HCT116 (cell line): ENCODE results near the gene SCAMP1. TPM values are rescaled to one million over a fixed set of nuclear protein-coding genes. Genes with fewer than 3 reads are reported as not detected.

Source experiments
- ATAC-seq: fragments of 200-7000 bp; cut with Tn5 transposase; 2 replicates; pipeline ENCODE4 v1.9.1; 2020; ENCODE audit warnings: mild to moderate bottlenecking, moderate library complexity
- BruUV-seq: library from RNA; stranded (reverse); fragments of 400-500 nt; replicated peaks from 2 replicates; lab custom pipeline; 2021; lab: Mats Ljungman, UMichigan
- CTCF ChIA-PET: fragments of 300-600 bp; sonication (Branson Sonifier 250); formaldehyde crosslinking; loops from one replicate; lab custom pipeline; 2021; ENCODE audit warnings: antibody characterized with exemption; lab: Charles Lee
- POLR2A ChIA-PET: fragments of 300-600, 350-600 bp; sonication (Branson Sonifier 250); formaldehyde crosslinking; loops from one replicate; lab custom pipeline; 2021; ENCODE audit warnings: antibody characterized with exemption; lab: Charles Lee
- RAD21 ChIA-PET, 2 experiments: fragments of 300-600 bp; sonication (Branson Sonifier 250); formaldehyde crosslinking; loops; one replicate each; lab custom pipeline; 2023; ENCODE audit warnings: low total read pairs in 2 of 2; ENCODE audit not compliant: uncharacterized antibody in 2 of 2, unreplicated experiment in 2 of 2, low non-redundant PET in 1 of 2; lab: Charles Lee
- DNase-seq: peaks from one replicate; pipeline ENCODE4 v3.0.0-alpha.2; 2010; ENCODE audit warnings: low read depth, low spot score
- H2AFZ ChIP-seq: fragments of 200-600 bp; shearing (Covaris generic), sonication (generic); 2 replicates; pipeline ENCODE4 v1.6.1; 2017; ENCODE audit warnings: low read depth, mixed run types, mixed read lengths, antibody characterized with exemption, low read length; ENCODE audit not compliant: poor library complexity, severe bottlenecking
- H3K27ac ChIP-seq: 2 replicates; pipeline ENCODE4 v1.5.1; 2012; ENCODE audit warnings: low read depth, low read length
- H3K27me3 ChIP-seq: fragments of 200-600 bp; sonication (generic); 2 replicates; pipeline ENCODE4 v1.6.1; 2016; ENCODE audit warnings: mixed run types, low read length, mixed read lengths; ENCODE audit not compliant: insufficient read depth
- H3K36me3 ChIP-seq, 2 experiments: fragments of 200-500 bp in 1 of 2; fragments of 200-600 bp in 1 of 2; sonication (Bioruptor generic) in 1 of 2; sonication (generic) in 1 of 2; 2 replicates each; pipeline versions ENCODE4 v1.5.1 to v1.6.1; 2014 to 2016; ENCODE audit warnings: low read length in 2 of 2, inconsistent platforms in 1 of 2, mixed read lengths in 1 of 2, mixed run types in 1 of 2; ENCODE audit not compliant: insufficient read depth in 2 of 2, control insufficient read depth in 1 of 2
- H3K4me1 ChIP-seq, 2 experiments: fragments of 200-600 bp in 1 of 2; sonication (generic) in 1 of 2; 2 replicates each; pipeline versions ENCODE4 v1.5.1 to v1.6.1; 2012 to 2017; ENCODE audit warnings: low read length in 2 of 2, inconsistent platforms in 1 of 2, mild to moderate bottlenecking in 1 of 2, mixed read lengths in 1 of 2, mixed run types in 1 of 2, moderate library complexity in 1 of 2; ENCODE audit not compliant: insufficient read depth in 2 of 2, control insufficient read depth in 1 of 2
- H3K4me2 ChIP-seq: fragments of 200-600 bp; sonication (generic); 2 replicates; pipeline ENCODE4 v1.6.1; 2017; ENCODE audit warnings: mixed run types, low read length, mixed read lengths
- H3K4me3 ChIP-seq, 2 experiments: fragments of 200-600 bp in 1 of 2; sonication (generic) in 1 of 2; replicated peaks in 1 of 2; 2 replicates each; pipeline ENCODE4 v1.5.1; 2011 to 2016; ENCODE audit warnings: low read length in 2 of 2, control low read depth in 1 of 2, low read depth in 1 of 2, mild to moderate bottlenecking in 1 of 2, mixed read lengths in 1 of 2, mixed run types in 1 of 2
- H3K79me2 ChIP-seq: fragments of 200-600 bp; sonication (generic); 2 replicates; pipeline ENCODE4 v1.6.1; 2017; ENCODE audit warnings: mild to moderate bottlenecking, mixed run types, low read length, moderate library complexity, mixed read lengths; ENCODE audit not compliant: insufficient read depth
- H3K9ac ChIP-seq: fragments of 200-600 bp; sonication (generic); 2 replicates; pipeline ENCODE4 v1.6.1; 2016; ENCODE audit warnings: low read length, mixed read lengths
- H3K9me2 ChIP-seq: fragments of 200-600 bp; sonication (generic), shearing (Covaris generic); 2 replicates; pipeline ENCODE4 v1.6.1; 2017; ENCODE audit warnings: mixed run types, mild to moderate bottlenecking, moderate library complexity; ENCODE audit not compliant: insufficient read depth
- H3K9me3 ChIP-seq, 2 experiments: fragments of 200-500 bp in 1 of 2; fragments of 200-600 bp in 1 of 2; sonication (Bioruptor generic) in 1 of 2; sonication (generic) in 1 of 2; 2 replicates each; pipeline ENCODE4 v1.6.1; 2014 to 2017; ENCODE audit warnings: low read length in 2 of 2, mixed read lengths in 2 of 2, inconsistent platforms in 1 of 2, low read depth in 1 of 2, mild to moderate bottlenecking in 1 of 2, mixed run types in 1 of 2, moderate library complexity in 1 of 2; ENCODE audit not compliant: control insufficient read depth in 1 of 2, insufficient read depth in 1 of 2
- H4K20me1 ChIP-seq: fragments of 200-600 bp; sonication (generic), shearing (Covaris generic); 2 replicates; pipeline ENCODE4 v1.6.1; 2017; ENCODE audit warnings: mixed run types, mild to moderate bottlenecking, moderate library complexity; ENCODE audit not compliant: insufficient read depth
- EGR1 ChIP-seq: IDR thresholded peaks from 2 replicates; pipeline ENCODE4 v1.6.1; 2012; ENCODE audit warnings: low read depth
- ELF1 ChIP-seq: IDR thresholded peaks from 2 replicates; pipeline ENCODE4 v1.6.1; 2012; ENCODE audit warnings: low read depth, borderline replicate concordance
- JUND ChIP-seq: IDR thresholded peaks from 2 replicates; pipeline ENCODE4 v1.6.1; 2012
- MAX ChIP-seq: IDR thresholded peaks from 2 replicates; pipeline ENCODE4 v1.6.1; 2012
- POLR2A ChIP-seq: IDR thresholded peaks from 2 replicates; pipeline ENCODE4 v1.7.0; 2011; ENCODE audit warnings: borderline replicate concordance; ENCODE audit not compliant: insufficient read depth, insufficient read length; ENCODE audit errors: extremely low read depth
- SIN3A ChIP-seq: IDR thresholded peaks from 2 replicates; pipeline ENCODE4 v1.6.1; 2012; ENCODE audit warnings: low read depth
- SRF ChIP-seq: IDR thresholded peaks from 2 replicates; pipeline ENCODE4 v1.6.1; 2012; ENCODE audit warnings: low read depth
- TCF7L2 ChIP-seq: IDR thresholded peaks from 2 replicates; pipeline ENCODE4 v1.7.0; 2011; ENCODE audit warnings: borderline replicate concordance, inconsistent platforms; ENCODE audit not compliant: insufficient read depth, insufficient read length; ENCODE audit errors: extremely low read depth
- ZBTB33 ChIP-seq: IDR thresholded peaks from 2 replicates; pipeline ENCODE4 v1.6.1; 2011; ENCODE audit warnings: mild to moderate bottlenecking, low read length, moderate library complexity; ENCODE audit not compliant: insufficient replicate concordance; ENCODE audit errors: extremely low read depth
- ZNF274 ChIP-seq: fragments of 200-500 bp; sonication (Bioruptor generic); IDR thresholded peaks from 2 replicates; pipeline ENCODE4 v1.6.1; 2014; ENCODE audit warnings: mild to moderate bottlenecking, low read depth, low read length, inconsistent platforms
- intact Hi-C: fragments of 100-400 bp; cut with micrococcal nuclease; formaldehyde crosslinking; loops from 2 replicates; pipeline ENCODE4 v1.10.0; 2022
- total RNA-seq: library from RNA; stranded (reverse); gene quantifications from one replicate; pipeline ENCODE4 v1.2.1, GENCODE V29; 2021; ENCODE audit not compliant: unreplicated experiment
- TF ChIP-seq, protein P1 (sequence below): IDR thresholded peaks from 2 replicates; pipeline ENCODE4 v1.6.1; 2012; ENCODE audit warnings: low read depth
- TF ChIP-seq, protein P2 (sequence below), 3 experiments: fragments of 200-600 bp in 1 of 3; sonication (generic) in 1 of 3; IDR thresholded peaks in 2 of 3; conservative IDR thresholded peaks in 1 of 3; 2 replicates each; pipeline ENCODE4 v1.5.1; 2012 to 2017; ENCODE audit warnings: low read depth in 2 of 3, low read length in 2 of 3, antibody characterized with exemption in 1 of 3, borderline replicate concordance in 1 of 3, control low read depth in 1 of 3, mild to moderate bottlenecking in 1 of 3, mixed read lengths in 1 of 3, mixed run types in 1 of 3, moderate library complexity in 1 of 3; ENCODE audit not compliant: insufficient read depth in 1 of 3

SCAMP1 gene
- total RNA-seq, 1 experiment from 2014 or later: 46.4 TPM

- ATAC-seq (no peak), DNase-seq (no peak)
- Histone ChIP-seq H3K4me2 (no peak overlapping the region), H3K27me3 (no peaks in the 10 kb centered on the region), H3K9me2 (no peaks in the 10 kb centered on the region), H2AFZ (no peak overlapping the region), H3K79me2 (peaks cover 30% of the 10 kb centered on the region), H3K9me3 (no peaks in the 10 kb centered on the region), H4K20me1 (0 out of 2 replicates have a peak, but pooled peaks cover 5% of the 10 kb centered on the region), H3K9ac (no peak overlapping the region), H3K4me3 (no peak overlapping the region), H3K4me1 (no peaks in the 10 kb centered on the region), H3K27ac (no peak overlapping the region), H3K36me3 (no peaks in the 10 kb centered on the region)
- no peak for TF ChIP-seq ZBTB33
- no peak for TF ChIP-seq TCF7L2
- TF ChIP-seq SRF: no peak
- ChIA-PET RAD21 (no interaction called here), CTCF (no interaction called here), POLR2A (no interaction called here)
- intact Hi-C loops: no loop called here
- no TSS peak for BruUV-seq
Observed at GRCh38 chr5:78411586-78411985, 51.2 kb downstream of the SCAMP1 start.

- H4K20me1 ChIP-seq: 0 out of 2 replicates have a peak, but pooled peaks cover 3% of the 10 kb centered on the region
- no peak overlapping the region for H2AFZ ChIP-seq
- BruUV-seq: no TSS peak
- intact Hi-C loops: no loop called here
- ChIA-PET RAD21 (no interaction called here), POLR2A (no interaction called here), CTCF (no interaction called here)
- peaks cover 0 to 2% of the 10 kb centered on the region in 2 experiments; a peak in 1 of 4 replicates for H3K36me3 ChIP-seq
- H3K4me2 ChIP-seq: no peak overlapping the region
- no peaks in the 10 kb centered on the region for H3K27me3 ChIP-seq
- DNase-seq (no peak), ATAC-seq (no peak)
- no peaks in the 10 kb centered on the region for H3K9me3 ChIP-seq
- peaks cover 12% of the 10 kb centered on the region for H3K79me2 ChIP-seq
- no peaks in the 10 kb centered on the region for H3K4me1 ChIP-seq
- no peak overlapping the region for H3K4me3 ChIP-seq
- H3K27ac ChIP-seq: no peak overlapping the region
- H3K9me2 ChIP-seq: no peaks in the 10 kb centered on the region
- H3K9ac ChIP-seq: no peak overlapping the region
- no peak for TF ChIP-seq ZNF274
- no peak for TF ChIP-seq EGR1
- TF ChIP-seq, protein P1, sequence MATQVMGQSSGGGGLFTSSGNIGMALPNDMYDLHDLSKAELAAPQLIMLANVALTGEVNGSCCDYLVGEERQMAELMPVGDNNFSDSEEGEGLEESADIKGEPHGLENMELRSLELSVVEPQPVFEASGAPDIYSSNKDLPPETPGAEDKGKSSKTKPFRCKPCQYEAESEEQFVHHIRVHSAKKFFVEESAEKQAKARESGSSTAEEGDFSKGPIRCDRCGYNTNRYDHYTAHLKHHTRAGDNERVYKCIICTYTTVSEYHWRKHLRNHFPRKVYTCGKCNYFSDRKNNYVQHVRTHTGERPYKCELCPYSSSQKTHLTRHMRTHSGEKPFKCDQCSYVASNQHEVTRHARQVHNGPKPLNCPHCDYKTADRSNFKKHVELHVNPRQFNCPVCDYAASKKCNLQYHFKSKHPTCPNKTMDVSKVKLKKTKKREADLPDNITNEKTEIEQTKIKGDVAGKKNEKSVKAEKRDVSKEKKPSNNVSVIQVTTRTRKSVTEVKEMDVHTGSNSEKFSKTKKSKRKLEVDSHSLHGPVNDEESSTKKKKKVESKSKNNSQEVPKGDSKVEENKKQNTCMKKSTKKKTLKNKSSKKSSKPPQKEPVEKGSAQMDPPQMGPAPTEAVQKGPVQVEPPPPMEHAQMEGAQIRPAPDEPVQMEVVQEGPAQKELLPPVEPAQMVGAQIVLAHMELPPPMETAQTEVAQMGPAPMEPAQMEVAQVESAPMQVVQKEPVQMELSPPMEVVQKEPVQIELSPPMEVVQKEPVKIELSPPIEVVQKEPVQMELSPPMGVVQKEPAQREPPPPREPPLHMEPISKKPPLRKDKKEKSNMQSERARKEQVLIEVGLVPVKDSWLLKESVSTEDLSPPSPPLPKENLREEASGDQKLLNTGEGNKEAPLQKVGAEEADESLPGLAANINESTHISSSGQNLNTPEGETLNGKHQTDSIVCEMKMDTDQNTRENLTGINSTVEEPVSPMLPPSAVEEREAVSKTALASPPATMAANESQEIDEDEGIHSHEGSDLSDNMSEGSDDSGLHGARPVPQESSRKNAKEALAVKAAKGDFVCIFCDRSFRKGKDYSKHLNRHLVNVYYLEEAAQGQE: no peak
- TF ChIP-seq MAX: no peak
- TF ChIP-seq ELF1: no peak
- TF ChIP-seq, protein P2, sequence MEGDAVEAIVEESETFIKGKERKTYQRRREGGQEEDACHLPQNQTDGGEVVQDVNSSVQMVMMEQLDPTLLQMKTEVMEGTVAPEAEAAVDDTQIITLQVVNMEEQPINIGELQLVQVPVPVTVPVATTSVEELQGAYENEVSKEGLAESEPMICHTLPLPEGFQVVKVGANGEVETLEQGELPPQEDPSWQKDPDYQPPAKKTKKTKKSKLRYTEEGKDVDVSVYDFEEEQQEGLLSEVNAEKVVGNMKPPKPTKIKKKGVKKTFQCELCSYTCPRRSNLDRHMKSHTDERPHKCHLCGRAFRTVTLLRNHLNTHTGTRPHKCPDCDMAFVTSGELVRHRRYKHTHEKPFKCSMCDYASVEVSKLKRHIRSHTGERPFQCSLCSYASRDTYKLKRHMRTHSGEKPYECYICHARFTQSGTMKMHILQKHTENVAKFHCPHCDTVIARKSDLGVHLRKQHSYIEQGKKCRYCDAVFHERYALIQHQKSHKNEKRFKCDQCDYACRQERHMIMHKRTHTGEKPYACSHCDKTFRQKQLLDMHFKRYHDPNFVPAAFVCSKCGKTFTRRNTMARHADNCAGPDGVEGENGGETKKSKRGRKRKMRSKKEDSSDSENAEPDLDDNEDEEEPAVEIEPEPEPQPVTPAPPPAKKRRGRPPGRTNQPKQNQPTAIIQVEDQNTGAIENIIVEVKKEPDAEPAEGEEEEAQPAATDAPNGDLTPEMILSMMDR (IDR thresholded peaks at IDR 0.05 in 2 of 3, conservative IDR thresholded peaks at IDR 0.05 in 1 of 3; ENCODE audit: borderline replicate concordance in 1 of 3, insufficient read depth in 1 of 3, low read depth in 2 of 3, low read length in 2 of 3): no peak
- no peak for TF ChIP-seq POLR2A
- no peak for TF ChIP-seq SIN3A
- TF ChIP-seq JUND: no peak
Observed at GRCh38 chr5:78416677-78417425, 56.4 kb downstream of the SCAMP1 start.
